H1 (cell line): ENCODE data around the gene BCKDHA. TPM values are rescaled to one million over a fixed set of nuclear protein-coding genes. Genes with fewer than 3 reads are reported as not detected.

Experiments
- CTCF ChIA-PET: fragments of 300-600 bp; sonication (Branson Sonifier 250); formaldehyde crosslinking; loops from one replicate; lab custom pipeline; 2021; ENCODE audit not compliant: partially characterized antibody; lab: Charles Lee
- POLR2A ChIA-PET: fragments of 300-600 bp; sonication (Branson Sonifier 250); formaldehyde crosslinking; loops from one replicate; lab custom pipeline; 2021; ENCODE audit warnings: inconsistent platforms; ENCODE audit not compliant: partially characterized antibody; lab: Charles Lee
- DNase-seq, 2 experiments: peaks; one replicate each; pipeline versions ENCODE4 v3.0.0 to v3.0.0-alpha.2; 2010 to 2022; ENCODE audit warnings: low spot score in 2 of 2, low read depth in 1 of 2, mixed read lengths in 1 of 2
- FAIRE-seq: peaks from 2 replicates; lab custom pipeline; 2011; peaks lifted over from hg19 to GRCh38; lab: Jason Lieb, UNC
- H2AFZ ChIP-seq: 2 replicates; pipeline ENCODE4 v1.8.1; 2012; ENCODE audit warnings: low read length, inconsistent platforms
- H2AK5ac ChIP-seq: 2 replicates; pipeline ENCODE4 v1.6.1; 2013; ENCODE audit warnings: low read depth, low read length
- H2BK120ac ChIP-seq: replicated peaks from 2 replicates; pipeline ENCODE3; 2013; ENCODE audit warnings: low read depth, low read length, inconsistent platforms
- H2BK12ac ChIP-seq: 2 replicates; pipeline ENCODE4 v1.6.1; 2013; ENCODE audit warnings: low read depth, low read length
- H2BK15ac ChIP-seq: 2 replicates; pipeline ENCODE4 v1.6.1; 2013; ENCODE audit warnings: low read length
- H2BK20ac ChIP-seq: 2 replicates; pipeline ENCODE4 v1.6.1; 2013; ENCODE audit warnings: low read length
- H2BK5ac ChIP-seq: 2 replicates; pipeline ENCODE4 v1.6.1; 2013; ENCODE audit warnings: low read depth, low read length
- H3K14ac ChIP-seq: 2 replicates; pipeline ENCODE4 v1.6.1; 2013; ENCODE audit warnings: inconsistent platforms; ENCODE audit not compliant: insufficient read length
- H3K18ac ChIP-seq: 2 replicates; pipeline ENCODE4 v1.6.1; 2013; ENCODE audit warnings: low read length; ENCODE audit errors: extremely low read depth
- H3K23ac ChIP-seq: 2 replicates; pipeline ENCODE4 v1.6.1; 2013; ENCODE audit warnings: inconsistent platforms; ENCODE audit not compliant: insufficient read length
- H3K23me2 ChIP-seq: 2 replicates; pipeline ENCODE4 v1.6.1; 2013; ENCODE audit warnings: low read depth, low read length
- H3K27ac ChIP-seq: 2 replicates; pipeline ENCODE4 v1.6.1; 2011; ENCODE audit warnings: low read depth, low read length, inconsistent platforms
- H3K27me3 ChIP-seq, 4 experiments: replicated peaks in 1 of 4; 1 replicate in 1 of 4; 2 replicates in 3 of 4; pipeline versions ENCODE4 v1.6.1 to v1.8.1; 2011 to 2013; ENCODE audit warnings: low read length in 3 of 4, mild to moderate bottlenecking in 3 of 4, inconsistent platforms in 2 of 4, mixed read lengths in 2 of 4, moderate library complexity in 1 of 4; ENCODE audit not compliant: control insufficient read depth in 3 of 4, insufficient read depth in 3 of 4; ENCODE audit errors: extremely low read depth in 1 of 4
- H3K36me3 ChIP-seq, 4 experiments: 2 replicates each; pipeline versions ENCODE4 v1.6.1 to v1.8.1; 2011 to 2013; ENCODE audit warnings: mild to moderate bottlenecking in 4 of 4, low read length in 3 of 4, moderate library complexity in 2 of 4, control low read depth in 1 of 4, inconsistent platforms in 1 of 4; ENCODE audit not compliant: insufficient read depth in 4 of 4, control insufficient read depth in 2 of 4
- H3K4ac ChIP-seq: replicated peaks from 2 replicates; pipeline ENCODE3; 2013; ENCODE audit warnings: low read length, low read depth, mixed read lengths, inconsistent platforms; ENCODE audit not compliant: insufficient read length
- H3K4me1 ChIP-seq, 4 experiments: replicated peaks in 1 of 4; 1 replicate in 1 of 4; 2 replicates in 3 of 4; pipeline versions ENCODE4 v1.6.1 to v1.8.1; 2011 to 2013; ENCODE audit warnings: low read length in 3 of 4, inconsistent platforms in 2 of 4, mixed read lengths in 1 of 4; ENCODE audit not compliant: insufficient read depth in 4 of 4, control insufficient read depth in 3 of 4
- H3K4me2 ChIP-seq, 2 experiments: 2 replicates each; pipeline versions ENCODE4 v1.6.1 to v1.8.1; 2011 to 2013; ENCODE audit warnings: low read depth in 2 of 2, low read length in 2 of 2, control low read depth in 1 of 2, inconsistent platforms in 1 of 2, mild to moderate bottlenecking in 1 of 2; ENCODE audit not compliant: insufficient read depth in 1 of 2
- H3K4me3 ChIP-seq, 4 experiments: fragments of 200-600, 300-600 bp in 1 of 4; sonication (generic), shearing (Covaris generic), sonication (Bioruptor Twin) in 1 of 4; 2 replicates each; pipeline versions ENCODE4 v1.5.1 to v1.8.1; 2011 to 2016; ENCODE audit warnings: low read length in 4 of 4, low read depth in 3 of 4, control low read depth in 2 of 4, inconsistent platforms in 2 of 4, mild to moderate bottlenecking in 2 of 4, mixed read lengths in 1 of 4, moderate library complexity in 1 of 4; ENCODE audit not compliant: insufficient read depth in 2 of 4; ENCODE audit errors: extremely low read depth in 1 of 4
- H3K56ac ChIP-seq: replicated peaks from 2 replicates; pipeline ENCODE3; 2013; ENCODE audit warnings: low read depth, mild to moderate bottlenecking, mixed read lengths, low read length, inconsistent platforms; ENCODE audit not compliant: insufficient read length
- H3K79me1 ChIP-seq: 2 replicates; pipeline ENCODE4 v1.6.1; 2013; ENCODE audit warnings: low read depth, low read length, control low read depth
- H3K79me2 ChIP-seq, 2 experiments: 2 replicates each; pipeline versions ENCODE4 v1.6.1 to v1.8.1; 2012 to 2013; ENCODE audit warnings: low read length in 2 of 2, mild to moderate bottlenecking in 2 of 2, inconsistent platforms in 1 of 2; ENCODE audit not compliant: insufficient read depth in 2 of 2, control insufficient read depth in 1 of 2
- H3K9ac ChIP-seq, 4 experiments: replicated peaks in 1 of 4; 1 replicate in 1 of 4; 2 replicates in 3 of 4; pipeline versions ENCODE4 v1.6.1 to v1.8.1; 2011 to 2013; ENCODE audit warnings: low read depth in 3 of 4, low read length in 3 of 4, control low read depth in 2 of 4, mild to moderate bottlenecking in 2 of 4, moderate library complexity in 2 of 4, inconsistent platforms in 1 of 4; ENCODE audit errors: extremely low read depth in 1 of 4
- H3K9me3 ChIP-seq, 2 experiments: 2 replicates each; pipeline versions ENCODE4 v1.6.1 to v1.8.1; 2012 to 2013; ENCODE audit warnings: mild to moderate bottlenecking in 2 of 2, moderate library complexity in 2 of 2, control low read depth in 1 of 2, inconsistent platforms in 1 of 2, low read depth in 1 of 2, low read length in 1 of 2, mixed read lengths in 1 of 2; ENCODE audit not compliant: insufficient read depth in 2 of 2
- H4K20me1 ChIP-seq, 2 experiments: replicated peaks in 1 of 2; 2 replicates each; pipeline versions ENCODE3 to v1.8.1; 2011 to 2013; ENCODE audit warnings: inconsistent platforms in 2 of 2, low read length in 2 of 2, mild to moderate bottlenecking in 1 of 2; ENCODE audit not compliant: insufficient read depth in 2 of 2, control insufficient read depth in 1 of 2
- H4K5ac ChIP-seq: 2 replicates; pipeline ENCODE4 v1.6.1; 2013; ENCODE audit warnings: low read length, low read depth, mixed read lengths, inconsistent platforms; ENCODE audit not compliant: insufficient read length
- H4K8ac ChIP-seq: 2 replicates; pipeline ENCODE4 v1.8.0; 2013; ENCODE audit warnings: mild to moderate bottlenecking, moderate library complexity, low read length, inconsistent platforms; ENCODE audit not compliant: insufficient read depth; ENCODE audit errors: extremely low read depth
- H4K91ac ChIP-seq: replicated peaks from 2 replicates; pipeline ENCODE3; 2013; ENCODE audit warnings: low read length, mixed read lengths, inconsistent platforms; ENCODE audit not compliant: insufficient read length
- ASH2L ChIP-seq: fragments of 200-600, 300-600 bp; sonication (generic); IDR thresholded peaks from one replicate; pipeline ENCODE4 v1.7.1; 2017; ENCODE audit warnings: low read length
- E2F6 ChIP-seq: IDR thresholded peaks from 2 replicates; pipeline ENCODE4 v1.6.1; 2012; ENCODE audit warnings: inconsistent platforms
- HDAC2 ChIP-seq, 2 experiments: fragments of 300-600 bp in 1 of 2; sonication (generic) in 1 of 2; IDR thresholded peaks; 2 replicates each; pipeline ENCODE4 v1.6.1; 2011 to 2012; ENCODE audit warnings: low read depth in 2 of 2, low read length in 2 of 2, mild to moderate bottlenecking in 2 of 2, moderate library complexity in 2 of 2, borderline replicate concordance in 1 of 2, inconsistent platforms in 1 of 2
- RAD21 ChIP-seq, 2 experiments: IDR thresholded peaks in 1 of 2; conservative IDR thresholded peaks in 1 of 2; 2 replicates each; pipeline ENCODE4 v1.6.1; 2011; ENCODE audit warnings: low read depth in 2 of 2, low read length in 2 of 2, improper control_type of control experiment in 1 of 2, inconsistent platforms in 1 of 2, mild to moderate bottlenecking in 1 of 2, moderate library complexity in 1 of 2
- RBBP5 ChIP-seq: IDR thresholded peaks from 2 replicates; pipeline ENCODE4 v1.7.1; 2012; ENCODE audit warnings: low read depth, mild to moderate bottlenecking, inconsistent platforms, low read length, moderate library complexity, borderline replicate concordance
- SIRT6 ChIP-seq: IDR thresholded peaks from one replicate; pipeline ENCODE4 v1.7.1; 2012; ENCODE audit warnings: low read length, inconsistent platforms
- SP2 ChIP-seq: IDR thresholded peaks from 2 replicates; pipeline ENCODE4 v1.6.1; 2012; ENCODE audit warnings: mild to moderate bottlenecking, low read length, inconsistent platforms
- SUZ12 ChIP-seq: fragments of 200-600 bp; sonication (generic); IDR thresholded peaks from 2 replicates; pipeline ENCODE4 v1.6.1; 2012; ENCODE audit warnings: mild to moderate bottlenecking, inconsistent platforms, low read length, moderate library complexity, mixed read lengths
- TCF12 ChIP-seq: IDR thresholded peaks from 2 replicates; pipeline ENCODE4 v1.6.1; 2011; ENCODE audit warnings: low read depth, mild to moderate bottlenecking, low read length
- WGBS, 2 experiments: shearing (Covaris generic) in 1 of 2; methylation state at CpG; one replicate each; pipeline versions ENCODE4 v1.1.6 to v1.1.7; 2013 to 2015; ENCODE audit warnings: low lambda C conversion rate in 2 of 2, mixed read lengths in 2 of 2, inconsistent platforms in 1 of 2, low coverage in 1 of 2, missing lambda C conversion rate in 1 of 2; ENCODE audit not compliant: insufficient replicate concordance in 2 of 2, insufficient coverage in 1 of 2, insufficient read length in 1 of 2; ENCODE audit errors: extremely low coverage in 1 of 2, missing lambda C conversion rate in 1 of 2; 5-methylcytosine and 5-hydroxymethylcytosine counted together
- polyA plus RNA-seq, 7 experiments: library from polyadenylated mRNA; depleted of rRNA in 3 of 7; stranded (reverse) in 5 of 7; unstranded in 2 of 7; fragments of >200 nt in 5 of 7; fragments of 200-250 nt in 2 of 7; gene quantifications; 1 replicate in 5 of 7; 2 replicates in 1 of 7; 4 replicates in 1 of 7; pipeline versions ENCODE4 v1.2.1 to v1.2.3, GENCODE V29; 2011 to 2013; ENCODE audit warnings: missing spikeins in 2 of 7, mixed read lengths in 2 of 7
- total RNA-seq: library from RNA; stranded (reverse); fragmentation: NEBNext Ultra II Directional; extraction: Animal tissue kit (Norgen Biotek cat#: 25700); gene quantifications from 2 replicates; pipeline ENCODE4 v1.2.1, GENCODE V29; 2021

The BCKDHA gene
- total and polyA plus RNA-seq, 2 of the 8 experiments (the other 6 are each of a cell fraction or from before 2014, with no cell fraction given), result 14.2 to 69.6 TPM

DNA sequence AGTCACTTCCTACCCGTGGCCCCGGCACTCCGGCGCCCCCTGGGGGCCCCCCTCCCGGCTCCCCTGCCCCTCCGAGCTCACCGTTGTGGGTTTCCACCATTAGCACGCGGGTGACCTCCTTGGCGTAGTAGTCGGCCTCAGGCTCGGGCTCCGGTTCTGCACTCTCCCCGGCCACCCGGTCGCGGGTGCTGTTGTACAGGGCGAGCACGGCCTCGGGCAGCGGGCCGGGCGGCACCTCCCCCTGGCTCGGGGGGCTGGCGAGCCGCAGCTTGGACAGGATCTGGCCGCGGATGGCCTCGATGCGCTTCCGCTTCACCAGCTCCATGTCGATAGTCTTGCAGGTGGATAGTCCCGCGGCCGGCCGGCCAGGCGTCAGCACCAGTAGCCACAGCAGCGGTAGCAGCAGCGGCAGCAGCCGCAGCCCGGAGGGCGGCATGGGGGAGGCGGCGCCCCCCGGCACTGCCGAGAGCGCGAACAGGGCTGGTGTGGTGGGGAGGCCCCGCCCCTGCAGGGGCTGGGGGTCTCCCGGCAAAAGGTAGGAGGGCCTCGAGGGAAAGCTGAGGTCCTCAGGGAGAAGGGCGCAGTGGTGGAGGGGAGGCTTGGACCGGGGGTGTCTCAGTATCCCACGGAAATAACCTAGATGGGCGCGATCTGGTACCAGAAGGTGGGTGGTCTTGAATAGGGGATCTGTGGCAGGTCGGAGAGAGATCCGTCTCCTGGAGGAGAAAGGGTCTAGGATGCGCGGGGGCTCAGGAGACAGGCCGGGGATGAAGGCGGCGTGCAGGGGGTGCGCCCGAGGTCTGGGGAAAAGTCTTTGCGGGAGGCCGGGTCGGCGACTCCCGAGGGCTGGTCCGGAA lies 44.8 kb upstream of the BCKDHA start:
- no peak overlapping the region for H3K23ac ChIP-seq
- H3K79me1 ChIP-seq, result no peaks in the 10 kb centered on the region; the same call in 1 of the 2 replicates
- peak overlapping the region; percentile 15 for H4K5ac ChIP-seq
- DNase-seq (peak in 1 of 2 experiments; percentile 88), FAIRE-seq (no peak)
- H2AK5ac ChIP-seq, result no peak overlapping the region
- H3K23me2 ChIP-seq, result peaks cover 27% of the 10 kb centered on the region
- H3K27me3 ChIP-seq, result peaks cover 10 to 36% (median 28%) of the 10 kb centered on the region in 4 experiments
- H2BK120ac ChIP-seq, result peak overlapping the region; percentile 35
- H4K20me1 ChIP-seq, result peaks cover 0 to 6% of the 10 kb centered on the region in 2 experiments
- H2BK5ac ChIP-seq, result peak overlapping the region; percentile 85; the same call in 1 of the 2 replicates
- peak overlapping the region; percentile 47 for H3K4ac ChIP-seq
- ChIA-PET POLR2A (interaction anchor here (0.6 to 5.4 kb wide), 15 partner anchors 11 to 586 kb away, joined by 3 to 29 read pairs (median 4); partner anchors contain the start of genes B3GNT8, B9D2 and CCDC97), CTCF (interaction anchor here (0.6 to 8.0 kb wide), 20 partner anchors 9 to 327 kb away, joined by 3 to 37 read pairs (median 4); partner anchors contain the start of genes B9D2 and DMAC2)
- WGBS, 2 experiments, result 2% methylated on average over 71 of the region's 71 CpGs; no CpG with 5 or more reads in 1 of the 2 experiments
- H3K4me1 ChIP-seq, result peaks cover 0 to 14% (median 4%) of the 10 kb centered on the region in 4 experiments; a peak in 5 of 7 replicates
- peak overlapping the region; percentile 52 to 75 (median 70) for H3K4me3 ChIP-seq
- H3K56ac ChIP-seq, result no peak overlapping the region
- H3K27ac ChIP-seq, result no peak overlapping the region
- H2BK12ac ChIP-seq, result peak overlapping the region; percentile 17; the same call in 1 of the 2 replicates
- H3K14ac ChIP-seq, result no peak overlapping the region
- no peaks in the 10 kb centered on the region for H3K9me3 ChIP-seq
- H2BK15ac ChIP-seq, result peak overlapping the region; percentile 81; the same call in 1 of the 2 replicates
- no peaks in the 10 kb centered on the region for H3K36me3 ChIP-seq
- peak overlapping the region; percentile 81 for H4K8ac ChIP-seq
- peak overlapping the region; percentile 71 for H3K18ac ChIP-seq
- peak overlapping the region; percentile 47; the same call in 1 of the 2 replicates for H2AFZ ChIP-seq
- H3K4me2 ChIP-seq, result peak overlapping the region; percentile 88 to 92
- H3K9ac ChIP-seq, result peak overlapping the region in 1 of 4 experiments; percentile 25; a peak in 1 of 7 replicates
- no peak overlapping the region for H2BK20ac ChIP-seq
- no peaks in the 10 kb centered on the region for H3K79me2 ChIP-seq
- H4K91ac ChIP-seq, result peak overlapping the region; percentile 64
- TF ChIP-seq ASH2L (peak; percentile 39), RAD21 (IDR thresholded peaks at IDR 0.05 in 1 of 2, conservative IDR thresholded peaks at IDR 0.05 in 1 of 2; ENCODE audit: low read depth in 2 of 2, low read length in 2 of 2) (peak; percentile 25 to 50; a peak in 2 of 4 replicates), SUZ12 (peak; percentile 43; the same call in 1 of the 2 replicates), TCF12 (no peak), HDAC2 (IDR thresholded peaks at IDR 0.05; ENCODE audit: borderline replicate concordance in 1 of 2, low read depth in 2 of 2, low read length in 2 of 2) (peak in 1 of 2 experiments; percentile 56; a peak in 1 of 4 replicates), E2F6 (no peak), SP2 (no peak), SIRT6 (no peak), RBBP5 (0 out of 2 replicates have a peak, but pooled peaks have one; percentile 21)
